B cell (primary cell): ENCODE results near the gene PLEKHM3.

Experiments
- EZH2 ChIP-seq: IDR thresholded peaks from 2 replicates; pipeline ENCODE4 v1.6.1; 2012; ENCODE audit warnings: borderline replicate concordance, low read depth, mild to moderate bottlenecking, moderate library complexity, low read length; ENCODE audit not compliant: insufficient read depth, poor library complexity, severe bottlenecking
- TF ChIP-seq, protein P1 (sequence below): fragments of 200-600 bp; IDR thresholded peaks from one replicate; pipeline ENCODE4 v1.8.0; 2022; ENCODE audit warnings: antibody characterized with exemption, mild to moderate bottlenecking

DNA sequence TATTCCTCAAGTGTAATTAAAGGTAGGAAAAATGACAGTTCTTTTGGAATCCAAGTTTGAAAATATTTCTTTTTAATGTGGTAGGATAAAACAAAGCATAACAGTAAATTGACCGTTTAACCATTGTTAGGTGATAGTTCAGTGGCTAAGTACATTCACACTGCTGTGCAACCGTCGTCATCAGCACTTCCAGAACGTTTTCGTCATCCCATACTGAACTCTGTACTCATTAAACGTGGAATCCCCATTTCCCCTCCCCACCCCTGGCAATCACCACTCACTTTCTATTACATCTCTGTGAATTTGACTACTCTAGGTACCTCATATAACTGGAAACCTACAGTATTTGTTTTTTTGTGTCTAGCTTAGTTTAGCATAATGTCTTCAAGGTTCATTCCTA is 222.7 kb downstream of the PLEKHM3 start:
- TF ChIP-seq, protein P1, sequence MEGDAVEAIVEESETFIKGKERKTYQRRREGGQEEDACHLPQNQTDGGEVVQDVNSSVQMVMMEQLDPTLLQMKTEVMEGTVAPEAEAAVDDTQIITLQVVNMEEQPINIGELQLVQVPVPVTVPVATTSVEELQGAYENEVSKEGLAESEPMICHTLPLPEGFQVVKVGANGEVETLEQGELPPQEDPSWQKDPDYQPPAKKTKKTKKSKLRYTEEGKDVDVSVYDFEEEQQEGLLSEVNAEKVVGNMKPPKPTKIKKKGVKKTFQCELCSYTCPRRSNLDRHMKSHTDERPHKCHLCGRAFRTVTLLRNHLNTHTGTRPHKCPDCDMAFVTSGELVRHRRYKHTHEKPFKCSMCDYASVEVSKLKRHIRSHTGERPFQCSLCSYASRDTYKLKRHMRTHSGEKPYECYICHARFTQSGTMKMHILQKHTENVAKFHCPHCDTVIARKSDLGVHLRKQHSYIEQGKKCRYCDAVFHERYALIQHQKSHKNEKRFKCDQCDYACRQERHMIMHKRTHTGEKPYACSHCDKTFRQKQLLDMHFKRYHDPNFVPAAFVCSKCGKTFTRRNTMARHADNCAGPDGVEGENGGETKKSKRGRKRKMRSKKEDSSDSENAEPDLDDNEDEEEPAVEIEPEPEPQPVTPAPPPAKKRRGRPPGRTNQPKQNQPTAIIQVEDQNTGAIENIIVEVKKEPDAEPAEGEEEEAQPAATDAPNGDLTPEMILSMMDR = no peak
- TF ChIP-seq EZH2 = no peak
